K562 (cell line): ENCODE measurements around the gene ZNRF3. TPM values are rescaled to one million over a fixed set of nuclear protein-coding genes. Genes with fewer than 3 reads are reported as not detected.

ENCODE experiments used
- CREB1 ChIP-seq, 2 experiments: sonication (generic) in 1 of 2; formaldehyde crosslinking in 1 of 2; IDR thresholded peaks; 2 replicates each; pipeline versions ENCODE4 v1.6.1 to v1.8.0; 2012 to 2022; ENCODE audit warnings: inconsistent platforms in 1 of 2, mild to moderate bottlenecking in 1 of 2, missing genetic modification reagents in 1 of 2, moderate library complexity in 1 of 2
- CUX1 ChIP-seq: fragments of 200-800 bp; sonication (Bioruptor generic); IDR thresholded peaks from 2 replicates; pipeline ENCODE4 v1.6.1; 2016; ENCODE audit warnings: missing genetic modification characterization, missing compliant biosample characterization
- DDX20 ChIP-seq: fragments of 450-650 bp; IDR thresholded peaks from 2 replicates; pipeline ENCODE4 v1.6.1; 2016; ENCODE audit warnings: missing genetic modification characterization, low read depth, mild to moderate bottlenecking, missing compliant biosample characterization, moderate library complexity
- DNMT1 ChIP-seq: fragments of 450-650 bp; IDR thresholded peaks from 2 replicates; pipeline ENCODE4 v1.6.1; 2016; ENCODE audit warnings: antibody characterized with exemption, mild to moderate bottlenecking
- DPF2 ChIP-seq: fragments of 450-650 bp; IDR thresholded peaks from 2 replicates; pipeline ENCODE4 v1.6.1; 2016
- EP300 ChIP-seq: IDR thresholded peaks from 2 replicates; pipeline ENCODE4 v1.6.1; 2012; ENCODE audit warnings: low read length, improper control_type of control experiment
- HMG20A ChIP-seq: fragments of 450-650 bp; formaldehyde crosslinking; conservative IDR thresholded peaks from 2 replicates; pipeline ENCODE4 v1.4.0; 2020; ENCODE audit warnings: mild to moderate bottlenecking, mixed read lengths
- LCOR ChIP-seq: sonication (generic); formaldehyde crosslinking; IDR thresholded peaks from 2 replicates; pipeline ENCODE4 v1.8.0; 2022; ENCODE audit warnings: mild to moderate bottlenecking, missing genetic modification reagents
- MAFF ChIP-seq: IDR thresholded peaks from 2 replicates; pipeline ENCODE4 v1.6.1; 2012; ENCODE audit warnings: low read length, improper control_type of control experiment
- MXI1 ChIP-seq: IDR thresholded peaks from 2 replicates; pipeline ENCODE4 v1.6.1; 2011; ENCODE audit warnings: low read depth, mild to moderate bottlenecking, improper control_type of control experiment, low read length
- RBM34 ChIP-seq: fragments of 200-400 bp; formaldehyde crosslinking; IDR thresholded peaks from 2 replicates; pipeline ENCODE4 v1.6.1; 2018; ENCODE audit warnings: low read length, borderline replicate concordance; ENCODE audit not compliant: insufficient read depth
- RCOR1 ChIP-seq, 2 experiments: IDR thresholded peaks; 2 replicates each; pipeline ENCODE4 v1.6.1; 2012; ENCODE audit warnings: low read depth in 2 of 2, low read length in 2 of 2, borderline replicate concordance in 1 of 2, improper control_type of control experiment in 1 of 2
- SLC30A9 ChIP-seq: fragments of 250-450 bp; sonication (Bioruptor Pico); IDR thresholded peaks from 2 replicates; pipeline ENCODE4 v1.8.0; 2022; ENCODE audit warnings: mild to moderate bottlenecking, moderate library complexity
- ZNF143 ChIP-seq: sonication (generic); formaldehyde crosslinking; IDR thresholded peaks from 2 replicates; pipeline ENCODE4 v1.9.0; 2022; ENCODE audit warnings: mild to moderate bottlenecking, missing genetic modification reagents
- ZNF280A ChIP-seq: fragments of 450-650 bp; IDR thresholded peaks from 2 replicates; pipeline ENCODE4 v1.6.1; 2018; ENCODE audit warnings: mild to moderate bottlenecking, low read depth; ENCODE audit not compliant: partially characterized antibody
- ZNF561 ChIP-seq: fragments of 450-650 bp; formaldehyde crosslinking; conservative IDR thresholded peaks from 2 replicates; pipeline ENCODE4 v1.4.0; 2020; ENCODE audit warnings: mild to moderate bottlenecking, moderate library complexity
- ZNF57 ChIP-seq: fragments of 450-650 bp; formaldehyde crosslinking; IDR thresholded peaks from 2 replicates; pipeline ENCODE4 v1.4.0; 2020; ENCODE audit warnings: mild to moderate bottlenecking, moderate library complexity
- ZNF592 ChIP-seq: fragments of 450-650 bp; IDR thresholded peaks from 2 replicates; pipeline ENCODE4 v1.6.1; 2017; ENCODE audit warnings: antibody characterized with exemption, mild to moderate bottlenecking
- polyA plus RNA-seq, 8 experiments: library from polyadenylated mRNA; depleted of rRNA in 4 of 8; stranded (reverse) in 5 of 8; unstranded in 3 of 8; fragments of >200 nt; fragmentation: Nextera tagmentation in 2 of 8; fragmentation: Illumina TruSeq in 1 of 8; extraction: Ambion mirVana in 2 of 8; extraction: Trizol in 1 of 8; gene quantifications; 2 replicates each; pipeline versions ENCODE4 v1.2.1 to v1.2.3, GENCODE V29; 2011 to 2014; ENCODE audit warnings: inconsistent platforms in 1 of 8, missing spikeins in 1 of 8
- total RNA-seq, 7 experiments: library from RNA; depleted of rRNA in 6 of 7; stranded (reverse); fragments of >200 nt in 6 of 7; fragmentation: Illumina TruSeq in 2 of 7; extraction: Trizol in 2 of 7; gene quantifications; 2 replicates each; pipeline versions ENCODE4 v1.2.1 to v1.2.3, GENCODE V29; 2011 to 2021; ENCODE audit warnings: low replicate concordance in 1 of 7

The ZNRF3 gene
- total and polyA plus RNA-seq, 9 of the 15 experiments (the other 6 are each of a cell fraction or from before 2014, with no cell fraction given): 0.41 to 5.9 (median 1.7) TPM

- no peak for TF ChIP-seq ZNF561
- TF ChIP-seq CUX1 (CRISPR knock-in tag): no peak
- TF ChIP-seq ZNF592: no peak
- no peak for TF ChIP-seq DPF2
- peak in 1 of 2 experiments; percentile 96; a peak in 2 of 4 replicates for TF ChIP-seq RCOR1 (IDR thresholded peaks at IDR 0.05; ENCODE audit: borderline replicate concordance in 1 of 2, low read depth in 2 of 2, low read length in 2 of 2)
- no peak for TF ChIP-seq SLC30A9 (CRISPR knock-in tag)
- no peak for TF ChIP-seq ZNF143 (CRISPR knock-in tag)
- no peak for TF ChIP-seq MXI1
- TF ChIP-seq DNMT1: no peak
- TF ChIP-seq CREB1 (IDR thresholded peaks at IDR 0.05): no peak
- TF ChIP-seq CREB1 (CRISPR knock-in tag; IDR thresholded peaks at IDR 0.05): no peak
- no peak for TF ChIP-seq ZNF280A
- TF ChIP-seq HMG20A (CRISPR knock-in tag): no peak
- no peak for TF ChIP-seq EP300
- TF ChIP-seq ZNF57 (CRISPR knock-in tag): no peak
- TF ChIP-seq RBM34: no peak
- TF ChIP-seq LCOR (CRISPR knock-in tag): no peak
- no peak for TF ChIP-seq MAFF
- TF ChIP-seq DDX20 (tag): no peak
Observed at GRCh38 chr22:29065468-29066190, 182.3 kb downstream of the ZNRF3 start (continued).
